H4 (cell line): ENCODE measurements around the gene NDUFS1. TPM values are rescaled to one million over a fixed set of nuclear protein-coding genes. Genes with fewer than 3 reads are reported as not detected.
A peak's percentile ranks its signal among the peaks of the same experiment; 100 is the strongest.
"Not testable (repeated sequence)": the region's sequence is repeated elsewhere in the genome, so short reads cannot be mapped to it uniquely, and the experiment has no call there.

Source experiments
- DNase-seq: peaks from one replicate; pipeline ENCODE4 v3.0.0-alpha.2; 2015; ENCODE audit warnings: low spot score
- total RNA-seq: library from RNA; depleted of rRNA; stranded (reverse); fragments of >200 nt; shearing (Covaris generic); gene quantifications from 2 replicates; pipeline ENCODE4 v1.2.3, GENCODE V29; 2014

NDUFS1 gene
- total RNA-seq, 1 experiment from 2014 or later, result 198 TPM

- DNase-seq, result not testable (repeated sequence)
Observed at GRCh38 chr2:206098872-206099271, 60.4 kb downstream of the NDUFS1 start.

DNA sequence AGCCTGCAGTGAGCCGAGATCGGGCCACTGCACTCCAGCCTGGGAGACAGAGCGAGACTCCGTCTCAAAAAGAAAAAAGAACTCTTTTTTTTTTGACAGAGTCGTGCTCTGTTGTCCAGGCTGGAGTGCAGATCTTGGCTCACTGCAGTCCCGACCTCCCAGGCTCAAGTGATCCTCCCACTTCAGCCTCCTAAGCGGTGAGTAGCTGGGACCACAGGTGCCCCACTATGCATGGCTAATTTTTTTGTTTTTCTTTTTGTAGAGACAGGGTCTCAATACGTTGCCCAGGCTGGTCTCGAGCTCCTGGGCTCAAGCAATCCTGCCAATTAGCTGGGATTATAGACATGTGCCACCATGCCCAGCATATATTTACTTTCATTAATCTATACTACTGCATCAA, 60.8 kb downstream of the NDUFS1 start:
- DNase-seq, result no peak

- no peak for DNase-seq
Observed at GRCh38 chr2:206096876-206097275, 62.4 kb downstream of the NDUFS1 start.

DNA sequence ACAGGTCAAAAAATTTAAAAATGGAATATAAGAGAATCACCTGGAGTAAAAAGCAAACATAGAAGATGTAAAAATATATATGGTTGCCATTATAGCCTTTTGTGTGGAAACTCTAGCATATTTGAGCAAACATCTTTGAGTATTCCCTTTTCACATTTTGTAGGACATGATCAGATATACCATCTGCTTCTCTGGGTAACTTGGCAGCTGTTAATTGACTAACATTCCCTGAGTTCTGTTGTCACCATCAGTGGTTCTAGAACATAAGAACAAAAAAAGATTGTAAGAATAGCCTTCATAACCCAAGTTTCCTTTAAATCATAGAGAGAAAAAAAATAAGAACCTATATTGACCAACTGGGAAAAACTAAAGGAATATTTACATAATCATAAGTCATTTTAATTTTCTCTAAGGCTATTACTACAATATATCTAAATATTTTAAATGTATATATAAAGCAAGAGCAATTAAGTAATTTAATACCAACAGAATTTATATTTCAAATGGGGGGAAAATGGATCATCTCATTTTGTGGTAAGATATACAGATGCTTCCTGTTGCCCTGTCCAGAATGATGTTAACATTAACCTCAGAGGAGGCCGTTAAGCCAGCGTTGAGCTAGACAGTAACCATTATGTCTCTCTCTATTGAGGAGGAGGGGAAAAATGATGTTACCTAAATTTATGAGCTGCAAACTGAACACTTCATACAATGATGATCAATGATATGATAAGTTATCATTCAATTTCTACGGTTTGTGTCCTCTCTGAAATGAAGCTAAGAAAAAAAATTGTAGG, 63.5 kb downstream of the NDUFS1 start:
- DNase-seq, result no peak

DNA sequence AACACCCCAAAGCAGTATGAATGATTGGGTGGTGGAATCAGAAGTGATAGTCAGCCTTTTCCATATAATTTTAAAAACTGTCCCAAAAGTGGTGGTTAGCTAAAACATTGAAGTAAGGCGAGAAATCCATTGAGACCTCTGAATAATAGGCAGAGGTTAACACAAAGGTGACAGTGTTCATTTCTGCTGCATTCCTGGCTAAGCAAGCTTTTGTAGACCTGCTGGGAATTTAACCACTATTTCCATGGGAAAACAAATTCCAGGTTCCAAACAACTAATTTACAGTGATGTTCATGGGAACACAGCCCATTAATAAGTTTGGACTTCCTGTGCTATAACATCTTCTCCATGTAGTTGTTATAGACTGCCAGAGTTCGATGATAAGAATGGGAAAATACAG, 66.9 kb downstream of the NDUFS1 start:
- DNase-seq, result no peak

DNA sequence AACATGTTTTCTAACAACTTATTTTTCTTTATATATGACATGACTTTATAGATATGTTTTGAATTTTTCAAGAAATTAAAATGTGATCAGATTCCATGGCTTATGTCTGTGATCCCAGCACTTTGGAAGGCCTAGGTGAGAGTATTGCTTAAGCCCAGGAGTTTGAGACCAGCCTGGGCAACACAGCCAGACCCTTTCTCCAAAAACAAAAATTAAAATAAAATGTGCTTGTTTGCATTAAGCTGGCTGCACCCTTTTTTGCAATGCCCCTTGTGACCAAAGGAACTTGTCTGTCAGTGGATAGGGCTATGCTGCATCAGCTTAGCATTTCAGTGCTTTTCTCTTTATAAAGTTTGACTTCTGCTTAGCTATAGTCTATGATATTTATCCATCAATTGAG, 71.0 kb downstream of the NDUFS1 start:
- DNase-seq, result no peak

DNA sequence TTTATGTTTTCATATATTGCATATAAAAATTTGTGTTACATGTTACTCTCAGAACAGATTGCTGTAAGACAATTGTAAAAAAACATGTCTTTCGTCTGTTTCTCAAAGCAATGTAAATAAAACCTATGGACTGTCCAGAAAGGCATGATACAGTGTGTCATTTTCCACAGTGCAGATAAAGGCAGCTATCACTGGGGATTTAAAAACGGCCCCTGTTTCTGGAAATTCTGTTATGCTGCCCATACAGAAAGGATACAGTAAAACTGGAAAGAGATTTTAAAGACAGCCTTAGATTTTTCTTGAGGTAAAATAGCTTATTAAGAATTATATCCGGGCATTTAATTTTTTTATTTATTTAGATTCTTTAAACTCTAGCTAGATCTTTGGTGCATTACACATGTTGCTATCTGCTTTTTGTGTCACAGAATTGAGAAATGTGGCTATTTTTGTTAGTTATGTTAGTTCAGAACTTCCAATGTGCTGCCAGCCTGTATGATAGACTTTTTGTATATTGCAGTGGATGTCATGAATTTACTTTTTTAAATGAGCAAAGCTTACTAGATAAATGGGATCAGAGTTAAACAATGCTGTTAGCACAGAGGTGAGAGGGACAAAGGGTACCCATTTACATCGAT, 72.4 kb downstream of the NDUFS1 start:
- DNase-seq, result no peak

DNA sequence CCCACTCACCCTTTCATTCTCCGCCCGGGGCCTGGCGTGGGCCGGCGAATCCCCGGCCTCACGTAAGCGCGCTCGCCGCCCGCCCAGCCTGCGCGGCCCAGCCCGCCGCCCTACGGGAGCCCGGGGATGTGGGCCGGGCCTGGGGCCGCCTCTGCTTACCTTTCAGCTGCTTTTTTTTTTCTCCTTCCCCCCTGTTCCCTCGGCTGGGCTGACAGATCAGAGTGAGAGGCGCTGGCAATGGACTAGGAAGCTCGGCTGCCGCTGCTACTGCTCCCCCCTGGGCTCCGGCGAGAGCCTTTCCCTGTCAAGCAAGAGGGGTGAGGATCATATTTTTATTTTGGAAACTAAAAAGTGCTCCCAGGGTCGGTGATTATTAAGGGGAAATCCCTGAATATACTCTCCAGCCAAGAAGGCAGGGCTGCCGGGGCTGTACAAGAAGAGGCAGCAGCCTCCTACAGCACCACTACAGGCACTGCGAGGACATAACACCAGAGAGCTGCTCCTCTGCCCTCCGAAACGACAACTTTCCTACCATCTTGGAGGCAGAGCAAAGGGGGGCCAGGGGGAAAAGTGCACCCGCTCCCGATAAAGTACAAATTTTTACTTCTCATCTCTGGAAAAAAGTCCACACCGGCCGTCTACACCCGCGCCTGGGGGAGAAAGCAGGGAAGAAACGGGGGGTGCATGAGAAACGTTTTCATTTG, 73.3 kb downstream of the NDUFS1 start, which contains the start of gene INO80D:
TSS of gene INO80D (minus strand) at position 433 of the 704 bp plus-strand sequence. CDS start 23,158 bp downstream, outside the sequence.
- peak; percentile 86 for DNase-seq

- DNase-seq, result no peak
Observed at GRCh38 chr2:206084870-206085741, 74.1 kb downstream of the NDUFS1 start.

- peak; percentile 68 for DNase-seq
Observed at GRCh38 chr2:206084439-206084869, 74.8 kb downstream of the NDUFS1 start.

GRCh38 chr2:206083602-206084438, 75.4 kb downstream of the NDUFS1 start:
- DNase-seq, result no peak

- no peak for DNase-seq
Observed at GRCh38 chr2:206082298-206082843, 76.9 kb downstream of the NDUFS1 start.

- DNase-seq, result no peak
Observed at GRCh38 chr2:206080927-206081326, 78.3 kb downstream of the NDUFS1 start.

DNA sequence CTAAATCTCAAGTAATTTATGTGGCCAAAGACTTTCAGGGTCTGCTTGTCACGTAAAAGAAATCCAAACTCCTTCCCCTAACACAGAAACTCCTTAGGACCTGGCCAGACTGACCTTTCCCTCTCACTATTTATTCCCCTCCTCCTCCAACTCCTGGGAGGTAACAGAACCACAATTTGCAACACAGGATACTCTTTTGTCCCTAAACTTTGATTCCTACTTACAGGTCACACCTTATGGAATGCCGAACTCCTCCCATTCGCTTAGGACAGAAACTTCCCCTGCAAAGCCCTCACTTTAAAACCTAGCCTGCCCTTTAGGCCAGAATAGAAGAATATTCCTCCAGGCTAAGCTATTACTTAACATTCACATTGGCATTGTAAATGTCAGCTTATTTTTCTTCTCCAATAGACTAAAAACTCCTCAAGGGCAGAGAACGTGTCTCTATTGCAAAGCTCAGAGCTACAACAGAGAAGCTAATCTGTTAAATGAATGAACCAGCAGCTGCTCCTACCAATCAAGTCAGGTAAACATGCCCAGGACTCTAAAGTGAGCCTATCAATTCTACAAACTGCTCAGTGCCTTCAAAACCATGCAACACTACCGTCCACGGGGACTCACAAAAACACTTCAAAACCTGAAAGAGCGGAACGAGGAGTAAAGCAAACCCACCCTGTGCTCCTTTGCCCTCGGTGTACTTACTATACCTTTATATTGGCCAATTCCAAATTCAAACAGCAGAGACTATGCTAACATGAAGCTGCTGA, 79.4 kb downstream of the NDUFS1 start:
- no peak for DNase-seq

DNA sequence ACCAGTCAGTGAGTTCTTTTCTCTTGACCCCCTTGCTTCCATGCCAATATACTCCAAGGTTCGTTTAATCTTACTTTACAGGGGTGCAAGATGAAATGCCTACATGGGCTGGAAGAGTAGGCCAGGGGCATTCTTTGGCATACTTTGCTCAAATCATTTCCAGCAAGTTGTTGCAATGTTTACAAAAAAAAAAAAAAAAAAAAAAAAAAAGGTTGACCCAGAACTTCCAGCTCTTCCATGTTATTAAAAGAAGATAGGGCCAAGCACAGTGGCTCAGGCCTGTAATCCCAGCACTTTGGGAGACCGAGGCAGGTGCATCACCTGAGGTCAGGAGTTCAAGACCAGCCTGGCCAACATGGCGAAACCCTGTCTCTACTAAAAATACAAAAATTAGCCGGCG, 81.4 kb downstream of the NDUFS1 start:
- not testable (repeated sequence) for DNase-seq

DNA sequence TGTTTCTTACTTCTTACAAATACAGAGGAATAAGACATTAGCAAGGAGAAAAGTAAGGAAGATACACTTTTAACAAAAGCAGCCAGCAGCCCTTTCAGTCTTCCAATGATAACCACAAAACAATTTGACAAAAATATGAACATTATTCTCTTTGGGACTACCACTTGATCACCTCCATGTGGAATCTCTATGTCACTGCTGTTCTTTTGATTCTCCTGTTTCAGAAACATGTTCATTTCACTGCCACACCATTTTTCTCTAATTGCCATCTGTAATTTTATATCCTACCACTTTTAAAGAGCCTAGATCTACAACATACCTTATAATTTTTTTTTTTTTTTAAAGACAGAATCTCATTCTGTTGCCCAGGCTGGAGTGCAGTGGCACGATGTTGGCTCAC, 84.1 kb downstream of the NDUFS1 start:
- no peak for DNase-seq

DNA sequence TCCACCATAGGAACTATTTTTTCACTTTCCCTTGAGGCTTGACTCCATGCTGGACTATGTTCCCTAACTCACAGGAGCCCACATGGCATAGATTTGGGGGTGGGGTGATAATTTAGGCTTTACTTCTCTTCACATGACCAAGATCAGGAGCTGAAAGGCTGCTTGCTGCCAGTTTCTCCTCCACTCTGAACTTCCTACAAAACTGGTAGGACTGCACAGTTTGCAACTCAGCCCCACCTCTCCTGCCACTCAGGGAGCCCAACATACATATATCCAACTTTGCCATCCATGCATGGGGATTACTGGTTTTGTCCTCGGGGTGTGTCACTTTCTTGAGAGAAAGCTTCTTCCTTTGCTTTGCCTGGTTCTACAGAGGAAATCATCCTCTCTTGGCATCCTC, 87.4 kb downstream of the NDUFS1 start:
- no peak for DNase-seq

DNA sequence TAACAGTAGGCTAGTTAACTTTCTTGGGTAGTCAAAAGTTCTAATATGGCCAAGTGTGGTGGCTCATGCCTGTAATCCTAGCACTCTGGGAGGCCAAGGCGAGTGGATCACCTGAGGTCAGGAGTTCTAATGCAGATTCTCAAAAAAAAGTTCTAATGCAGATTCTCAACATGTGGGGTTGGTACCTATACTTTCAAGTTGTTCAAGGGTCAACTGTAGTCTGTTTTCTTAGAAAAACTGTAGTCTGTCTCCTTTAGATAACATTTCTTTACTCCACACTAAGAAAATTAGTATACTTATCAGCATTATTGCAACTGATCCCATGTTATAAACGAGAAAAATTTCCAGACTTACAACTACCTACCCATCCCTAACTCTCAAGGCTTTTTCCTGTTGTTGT, 89.8 kb downstream of the NDUFS1 start:
- no peak for DNase-seq

DNA sequence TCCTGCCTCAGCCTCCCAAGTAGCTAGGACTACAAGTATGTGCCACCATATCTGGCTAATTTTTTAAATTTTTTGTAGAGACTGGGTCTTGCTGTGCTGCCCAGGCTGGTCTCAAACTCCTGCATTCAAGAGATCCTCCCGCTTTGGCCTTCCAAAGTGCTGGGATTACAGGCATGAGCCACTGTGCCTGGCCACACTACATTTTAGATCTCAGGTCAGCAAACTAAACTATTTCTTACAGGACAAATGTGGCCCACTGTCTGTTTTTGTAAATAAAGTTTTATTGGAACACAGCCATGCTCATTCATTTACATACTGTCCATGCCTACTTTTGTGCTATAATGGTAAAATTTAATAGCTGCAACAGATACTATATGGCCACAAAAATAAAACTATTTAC, 91.0 kb downstream of the NDUFS1 start:
- no peak for DNase-seq
